RPMI7951 (cell line): ENCODE data around the gene SYCE3. TPM values are rescaled to one million over a fixed set of nuclear protein-coding genes. Genes with fewer than 3 reads are reported as not detected.
"Not testable (repeated sequence)": the region's sequence is repeated elsewhere in the genome, so short reads cannot be mapped to it uniquely, and the experiment has no call there.

Experiments
- DNase-seq: peaks from one replicate; pipeline ENCODE4 v3.0.0-alpha.2; 2012; ENCODE audit warnings: low read depth
- total RNA-seq: library from RNA; depleted of rRNA; stranded (reverse); fragments of >200 nt; shearing (Covaris generic); gene quantifications from 2 replicates; pipeline ENCODE4 v1.2.3, GENCODE V29; 2014

Gene SYCE3
- total RNA-seq, 1 experiment from 2014 or later = not detected

GRCh38 chr22:50520826-50521453, 41.8 kb downstream of the SYCE3 start:
- DNase-seq = no peak

- DNase-seq = not testable (repeated sequence)
Observed at GRCh38 chr22:50520184-50520583, 42.5 kb downstream of the SYCE3 start.

GRCh38 chr22:50519151-50519550, 43.6 kb downstream of the SYCE3 start:
- DNase-seq = no peak

DNA sequence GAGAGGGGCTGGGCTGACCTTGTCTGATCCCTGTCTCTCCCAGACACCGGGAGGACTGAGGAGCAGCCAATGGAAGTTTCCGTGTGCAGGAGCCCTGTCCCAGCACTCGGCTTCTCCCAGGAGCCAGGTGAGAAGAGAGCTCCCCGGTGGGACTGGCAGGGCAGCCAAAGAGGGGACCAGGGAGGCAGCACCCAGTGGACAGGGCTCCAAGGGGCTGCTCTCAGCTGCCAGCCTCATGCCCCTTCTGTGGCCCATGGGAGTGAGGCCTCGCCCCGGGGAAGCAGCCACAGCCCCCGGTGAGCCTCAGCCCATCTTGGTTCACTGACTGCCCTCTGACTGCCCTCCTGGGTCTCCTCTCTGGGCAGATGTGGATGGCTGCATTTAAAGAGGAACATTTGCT, 44.1 kb downstream of the SYCE3 start:
- DNase-seq = no peak

DNA sequence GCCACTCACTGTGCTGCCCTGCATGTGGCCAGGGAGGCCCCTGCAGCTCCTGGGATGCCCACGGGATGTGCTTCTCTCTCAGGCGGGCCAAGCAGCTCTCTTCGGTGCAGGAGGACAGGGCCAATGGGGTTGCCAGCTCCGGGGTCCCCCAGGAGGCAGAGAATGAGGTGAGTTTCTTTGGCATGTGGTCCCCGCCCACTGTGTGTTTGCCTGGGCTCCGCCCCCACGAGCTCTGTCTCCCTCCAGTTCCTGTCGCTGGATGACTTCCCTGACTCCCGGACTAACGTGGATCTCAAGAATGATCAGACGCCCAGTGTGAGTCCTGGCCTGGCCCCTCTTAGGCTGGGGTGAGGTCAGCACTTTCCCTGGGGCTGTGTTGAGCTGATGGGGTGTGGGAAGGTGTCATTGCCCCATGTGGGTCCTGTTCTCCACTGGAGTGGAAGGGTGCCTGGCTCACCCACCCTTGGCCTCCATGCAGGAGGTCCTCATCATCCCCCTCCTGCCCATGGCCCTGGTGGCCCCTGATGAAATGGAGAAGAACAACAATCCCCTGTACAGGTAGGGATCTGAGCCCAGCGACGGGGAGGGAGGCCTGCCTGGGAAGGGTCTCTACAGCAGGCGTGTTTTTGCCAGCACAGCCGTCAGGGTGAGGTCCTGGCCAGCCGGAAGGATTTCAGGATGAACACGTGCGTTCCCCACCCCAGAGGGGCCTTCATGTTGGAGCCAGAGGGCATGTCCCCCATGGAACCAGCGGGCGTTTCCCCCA, 45.0 kb downstream of the SYCE3 start:
- DNase-seq = no peak

GRCh38 chr22:50516891-50517290, 45.8 kb downstream of the SYCE3 start:
- no peak for DNase-seq

GRCh38 chr22:50516068-50516467, 46.7 kb downstream of the SYCE3 start:
- DNase-seq = no peak

DNA sequence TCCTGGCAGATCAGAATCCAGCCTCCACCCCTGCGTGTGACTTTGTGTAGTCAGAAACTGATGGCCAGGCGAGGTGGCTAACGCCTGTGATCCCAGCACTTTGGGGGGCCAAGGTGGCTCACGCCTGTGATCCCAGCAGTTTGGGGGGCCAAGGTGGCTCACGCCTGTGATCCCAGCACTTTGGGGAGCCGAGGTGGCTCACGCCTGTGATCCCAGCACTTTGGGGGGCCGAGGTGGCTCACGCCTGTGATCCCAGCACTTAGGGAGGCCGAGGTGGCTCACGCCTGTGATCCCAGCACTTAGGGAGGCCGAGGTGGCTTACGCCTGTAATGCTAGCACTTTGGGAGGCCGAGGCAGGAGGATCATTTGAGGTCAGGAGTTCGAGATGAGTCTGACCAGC, 49.5 kb downstream of the SYCE3 start:
- DNase-seq = no peak

GRCh38 chr22:50508897-50509296, 53.8 kb downstream of the SYCE3 start:
- no peak for DNase-seq

DNA sequence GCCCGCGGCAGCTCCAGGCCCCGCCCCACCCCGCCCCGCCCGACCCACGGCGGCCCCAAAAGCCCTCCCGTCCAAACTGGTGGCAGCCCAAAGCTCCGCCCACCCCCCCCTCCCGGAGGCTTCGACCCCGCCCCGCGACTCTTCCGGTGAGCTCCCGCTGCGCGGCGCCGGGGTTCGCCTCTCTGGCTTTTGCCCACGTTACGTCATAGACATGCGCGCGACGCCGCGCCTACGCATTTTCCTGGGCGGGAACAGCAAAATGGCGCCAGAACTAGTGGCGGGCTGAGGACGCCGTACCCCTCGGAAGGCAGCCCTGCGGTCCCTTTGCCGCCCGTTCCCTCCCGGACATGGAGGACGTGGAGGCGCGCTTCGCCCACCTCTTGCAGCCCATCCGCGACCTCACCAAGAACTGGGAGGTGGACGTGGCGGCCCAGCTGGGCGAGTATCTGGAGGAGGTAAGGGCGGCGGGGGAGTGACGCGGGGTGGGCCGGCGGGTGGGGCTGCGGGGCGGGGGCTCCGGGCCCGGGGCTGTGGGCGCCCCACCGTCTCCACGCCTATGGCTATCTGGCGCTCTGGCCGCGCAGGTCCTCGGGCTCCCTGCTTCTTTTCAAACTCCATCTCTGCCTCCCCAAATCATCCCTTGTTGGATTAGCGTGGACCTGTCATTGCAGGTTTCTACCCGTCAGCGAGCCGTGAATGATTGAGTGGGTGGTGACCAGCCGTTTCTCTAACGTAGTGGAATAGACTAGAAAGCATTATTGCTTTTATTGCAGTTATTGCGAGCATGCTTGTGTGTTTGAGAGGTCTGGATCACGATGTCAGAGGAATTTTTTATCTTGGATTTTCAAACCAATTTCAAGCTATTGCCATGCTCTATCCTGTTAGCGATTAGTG, 54.5 kb downstream of the SYCE3 start, which contains the start of gene NCAPH2:
NCAPH2 (plus strand) TSS at position 234 of the 894 bp plus-strand sequence; CDS start at position 348, 114 bp downstream.
- peak; percentile 92 for DNase-seq

GRCh38 chr22:50507421-50507990, 55.2 kb downstream of the SYCE3 start, which contains the start of gene LMF2:
TSS of gene LMF2 (minus strand) at chr22:50507702. CDS start at chr22:50507675, 27 bp downstream.
- no peak for DNase-seq

DNA sequence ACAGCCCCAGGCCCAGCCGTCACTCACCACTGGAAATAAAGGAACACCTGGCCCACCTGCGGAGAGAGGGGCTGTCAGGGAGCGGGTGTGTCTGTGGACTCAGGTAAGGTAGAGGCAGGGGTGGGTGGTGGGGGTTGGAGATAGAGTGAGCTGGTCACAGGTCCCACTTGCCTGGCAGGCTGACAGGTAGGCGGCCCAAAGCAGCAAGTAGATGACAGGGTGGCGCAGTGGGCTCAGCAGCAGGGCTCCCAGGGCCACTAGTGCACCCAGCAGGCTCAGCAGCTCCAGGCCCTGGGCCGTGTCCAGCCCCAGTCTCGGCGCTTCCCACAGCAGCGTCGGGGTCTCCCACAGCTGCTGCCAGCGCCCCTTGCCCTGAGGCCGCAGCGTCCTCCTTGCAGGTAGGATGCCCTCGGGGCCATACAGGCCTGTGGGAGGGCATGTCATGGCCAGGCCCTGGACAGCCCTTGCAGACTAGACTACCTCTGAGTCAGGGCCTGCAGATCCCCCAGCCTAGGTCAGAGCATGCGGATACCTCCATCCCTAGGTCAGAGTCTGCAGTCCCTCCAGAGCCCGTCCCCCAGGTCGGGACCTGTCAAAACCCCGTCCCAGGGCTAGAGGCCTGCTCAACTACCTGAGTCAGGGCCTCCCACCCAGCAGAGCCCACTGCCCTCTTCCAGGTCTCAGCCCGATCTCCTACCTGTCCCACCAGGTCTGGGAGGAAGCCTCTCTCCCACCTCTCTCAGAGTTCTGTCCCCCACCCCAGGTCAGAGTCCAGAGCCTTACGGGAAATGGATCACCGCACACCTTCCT, 55.9 kb downstream of the SYCE3 start:
- no peak for DNase-seq

GRCh38 chr22:50505776-50506610, 56.7 kb downstream of the SYCE3 start:
- no peak for DNase-seq

DNA sequence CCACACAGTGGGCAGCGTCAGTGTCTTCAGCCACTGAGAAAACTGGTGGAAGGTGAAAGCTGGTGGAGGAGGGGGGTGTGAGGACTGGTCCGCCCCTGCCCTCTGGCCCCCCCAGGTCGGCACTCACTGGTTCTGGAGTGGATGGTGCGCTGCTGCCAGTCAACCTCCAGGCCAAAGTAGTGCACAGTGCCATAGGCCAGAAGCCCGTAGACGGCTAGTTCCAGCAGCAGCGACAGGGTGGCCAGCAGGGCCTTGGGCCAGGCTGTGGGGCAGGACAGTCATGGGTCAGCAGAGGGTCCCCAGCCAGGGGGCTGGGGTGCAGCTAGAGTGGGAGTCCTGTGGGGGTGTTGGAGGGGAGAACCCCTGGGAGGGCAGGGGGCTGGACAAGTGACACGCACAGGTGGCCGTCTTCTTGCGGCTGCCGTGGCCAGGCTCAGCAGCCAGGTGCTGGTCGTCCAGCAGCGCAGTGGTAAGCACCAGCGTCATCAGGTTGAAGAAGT, 57.4 kb downstream of the SYCE3 start:
- DNase-seq = no peak

DNA sequence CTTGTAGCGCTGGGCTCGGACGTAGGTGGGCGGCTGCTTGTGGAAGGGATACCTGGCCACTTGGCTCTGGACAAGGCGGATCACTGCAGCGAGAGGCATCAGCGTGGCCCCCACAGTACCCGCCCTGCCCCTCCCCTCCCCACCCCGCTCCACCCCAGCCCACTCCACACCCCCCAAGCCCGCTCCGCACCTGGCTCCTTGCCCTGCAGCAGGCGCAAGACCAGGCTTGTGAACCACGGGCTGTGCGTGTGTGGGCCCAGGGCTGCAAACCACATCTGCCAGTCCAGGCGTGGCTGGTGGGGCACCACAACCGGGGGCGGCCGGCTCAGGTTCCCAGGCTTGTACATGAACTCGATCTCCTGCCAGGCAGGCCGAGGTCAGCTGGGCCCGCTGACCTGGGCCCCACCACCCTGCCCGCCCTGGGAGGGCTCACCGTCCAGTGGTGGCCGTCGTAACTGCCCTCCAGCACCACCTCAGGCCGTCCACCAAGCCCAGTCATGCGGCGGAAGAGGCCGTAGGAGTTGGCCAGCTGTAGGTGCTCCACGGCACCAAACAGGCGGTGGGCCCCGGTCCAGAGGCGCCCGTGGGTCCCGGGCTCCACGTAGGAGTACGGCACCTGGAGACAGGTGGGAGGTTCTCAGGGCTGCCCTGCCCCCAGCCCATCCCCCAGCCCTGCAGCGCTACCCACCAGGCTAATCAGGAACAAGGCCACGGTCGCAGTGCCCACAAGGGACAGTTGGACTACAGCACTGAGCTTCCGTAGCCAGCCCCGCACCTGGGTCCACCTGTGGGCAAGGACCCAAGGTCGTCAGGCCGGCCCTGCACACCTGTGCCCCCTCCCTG, 58.1 kb downstream of the SYCE3 start:
- no peak for DNase-seq

GRCh38 chr22:50503475-50504145, 59.1 kb downstream of the SYCE3 start:
- no peak for DNase-seq

GRCh38 chr22:50502628-50503474, 59.9 kb downstream of the SYCE3 start:
- no peak for DNase-seq
